ENCODE measurements around the gene NABP2.
A peak's percentile ranks its signal among the peaks of the same experiment; 100 is the strongest.
"Not testable (repeated sequence)": the region's sequence is repeated elsewhere in the genome, so short reads cannot be mapped to it uniquely, and the experiment has no call there.

Gene NABP2

DNA sequence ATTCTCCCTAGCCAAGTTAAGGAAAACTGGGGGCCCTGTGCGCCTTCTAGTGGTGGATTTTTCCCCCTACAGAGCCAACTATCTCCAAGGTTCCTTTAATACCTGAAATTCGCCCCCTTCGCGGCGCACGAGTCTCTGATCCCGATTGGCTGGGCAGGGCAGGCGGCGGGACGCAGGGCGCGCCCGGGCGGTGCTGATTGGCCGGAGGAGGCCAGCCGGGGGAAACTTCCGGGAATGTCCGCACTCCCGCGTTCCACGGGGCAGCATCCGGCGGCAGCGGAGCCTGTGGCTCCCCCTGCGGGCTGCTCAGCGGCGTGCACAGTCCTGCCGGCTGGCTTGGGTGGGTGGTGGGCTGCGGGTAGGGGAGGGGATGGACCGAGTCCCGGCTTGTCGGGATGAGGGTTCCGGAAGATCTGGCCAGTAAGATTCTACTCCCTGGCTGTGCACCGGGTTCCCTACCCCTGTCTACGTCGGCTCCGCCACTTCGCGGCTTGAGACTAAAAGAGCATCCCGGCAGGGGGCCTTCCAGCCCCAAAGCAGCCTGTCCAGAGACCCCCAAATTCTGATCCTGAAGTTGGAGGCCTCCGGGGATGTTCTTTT is at the start of gene NABP2:
Gene NABP2 (plus strand): TSS at position 241 of the 600 bp plus-strand sequence. CDS start 515 bp downstream, outside the sequence.
- DNase-seq = peak; percentile 96

- DNase-seq = no peak
Observed at GRCh38 chr12:56178347-56178746, 45.8 kb upstream of the NABP2 start.

GRCh38 chr12:56186957-56187356 is 37.2 kb upstream of the NABP2 start:
- no peak for DNase-seq

DNA sequence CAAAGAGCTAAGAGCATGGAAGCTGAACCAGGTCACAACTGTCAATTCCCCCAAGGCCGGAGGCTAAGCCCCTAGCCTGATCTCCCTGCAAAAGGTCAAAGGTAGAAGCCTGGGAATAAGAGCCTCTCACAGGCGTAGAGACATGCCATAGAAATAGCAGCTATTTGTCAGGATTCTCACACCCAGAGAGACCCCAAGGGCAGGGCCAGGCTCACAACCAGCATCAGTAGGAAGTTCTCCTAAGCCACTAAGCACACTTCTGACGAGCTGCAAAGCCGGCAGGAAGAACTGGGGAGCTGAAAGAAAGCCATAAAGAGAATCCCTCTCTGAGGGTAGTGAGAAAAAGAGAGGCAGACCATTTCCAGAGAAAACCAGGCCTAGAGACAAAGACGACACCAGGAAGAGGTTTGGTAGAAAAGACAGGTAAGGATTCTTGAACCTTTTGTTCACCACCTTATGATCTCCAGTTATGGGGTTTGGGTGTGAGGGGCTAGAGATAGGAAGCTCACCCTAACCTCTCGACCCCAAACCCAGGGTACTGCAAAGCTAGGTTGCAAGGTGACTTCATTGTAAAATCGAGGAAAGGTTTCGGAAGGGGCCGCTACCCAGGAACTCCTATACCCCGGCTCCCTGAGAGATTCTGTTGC is 35.9 kb upstream of the NABP2 start:
- no peak for DNase-seq

- no peak for DNase-seq
Observed at GRCh38 chr12:56188778-56189098, 35.4 kb upstream of the NABP2 start.

DNA sequence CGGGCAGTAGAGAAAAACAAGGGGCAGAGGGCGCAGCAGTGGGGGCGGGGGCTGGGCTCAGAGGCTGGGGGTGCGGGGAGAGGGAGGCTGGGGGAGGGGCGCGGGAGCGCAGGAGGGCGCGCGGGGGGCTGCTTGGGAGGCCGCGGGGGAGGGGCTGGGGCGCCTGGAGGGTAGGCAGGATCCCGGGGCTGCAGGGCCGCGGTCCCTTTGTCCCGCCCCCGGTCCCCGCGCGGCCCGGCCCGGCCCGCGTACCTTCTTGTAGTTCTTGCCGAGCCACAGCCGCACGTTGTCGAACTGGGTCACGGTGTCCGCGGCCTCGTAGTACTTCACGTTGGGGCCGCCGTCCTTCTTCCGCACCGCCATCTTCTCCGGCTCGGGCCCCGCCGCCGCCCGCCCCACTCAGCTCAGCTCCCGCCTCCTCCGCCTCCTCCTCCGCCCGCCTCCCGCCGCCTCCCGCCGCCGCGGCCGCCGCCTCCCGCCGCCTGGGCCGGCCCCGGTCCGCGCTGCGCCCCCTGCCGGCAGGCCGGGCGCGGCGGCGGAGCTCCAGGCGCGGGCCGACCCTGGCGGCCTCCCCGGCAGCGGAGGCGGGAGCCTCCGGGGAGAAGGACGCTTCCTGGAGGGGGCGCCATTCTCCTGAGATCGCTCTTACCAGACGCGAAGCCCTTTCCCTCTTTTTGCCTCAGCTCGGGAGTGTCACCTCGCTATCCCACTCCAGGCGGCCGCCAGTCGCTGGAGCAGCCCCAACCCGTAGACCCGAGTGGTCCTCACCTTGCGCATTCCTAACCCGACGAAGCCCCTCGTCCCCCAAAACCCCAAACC is 34.8 kb upstream of the NABP2 start, which contains the start of gene SMARCC2:
Gene SMARCC2 (minus strand): TSS at position 385 of the 819 bp plus-strand sequence. CDS start 22 bp downstream, at position 363.
- DNase-seq = peak; percentile 83

DNA sequence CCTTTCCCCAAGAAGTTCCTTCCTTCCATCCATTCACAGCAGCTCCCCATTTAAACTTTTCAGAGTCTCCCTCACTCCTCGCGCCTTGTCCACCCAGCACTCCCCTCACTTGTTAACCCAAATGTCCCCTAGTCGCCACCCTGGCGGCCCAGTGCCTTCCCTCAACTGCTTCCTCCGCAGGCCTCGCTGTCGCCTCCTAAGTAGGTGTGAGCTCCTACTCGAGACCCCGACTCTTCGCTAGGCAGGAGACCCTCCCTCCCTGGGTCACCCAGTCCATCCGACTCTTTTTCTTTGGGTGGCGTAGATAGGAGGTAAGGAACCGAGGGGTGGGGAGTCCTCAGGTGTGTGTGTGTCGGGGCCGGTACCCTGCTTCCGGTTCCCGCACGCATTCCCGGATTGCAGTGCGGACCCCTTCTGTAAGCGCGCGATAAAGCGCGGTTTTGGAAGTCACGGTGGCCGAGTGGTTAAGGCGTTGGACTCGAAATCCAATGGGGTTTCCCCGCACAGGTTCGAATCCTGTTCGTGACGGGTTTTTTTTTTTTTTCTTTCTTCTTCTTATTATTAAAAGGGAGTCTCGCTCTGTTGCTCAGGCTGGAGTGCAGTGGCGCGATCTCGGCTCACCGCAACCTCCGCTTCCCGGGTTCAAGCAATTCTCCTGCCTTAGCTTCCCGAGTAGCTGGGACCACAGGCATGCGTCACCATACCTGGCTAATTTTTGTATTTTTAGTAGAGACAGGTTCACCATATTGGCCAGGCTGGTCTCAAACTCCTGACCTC is 34.0 kb upstream of the NABP2 start:
- DNase-seq = peak; percentile 68

DNA sequence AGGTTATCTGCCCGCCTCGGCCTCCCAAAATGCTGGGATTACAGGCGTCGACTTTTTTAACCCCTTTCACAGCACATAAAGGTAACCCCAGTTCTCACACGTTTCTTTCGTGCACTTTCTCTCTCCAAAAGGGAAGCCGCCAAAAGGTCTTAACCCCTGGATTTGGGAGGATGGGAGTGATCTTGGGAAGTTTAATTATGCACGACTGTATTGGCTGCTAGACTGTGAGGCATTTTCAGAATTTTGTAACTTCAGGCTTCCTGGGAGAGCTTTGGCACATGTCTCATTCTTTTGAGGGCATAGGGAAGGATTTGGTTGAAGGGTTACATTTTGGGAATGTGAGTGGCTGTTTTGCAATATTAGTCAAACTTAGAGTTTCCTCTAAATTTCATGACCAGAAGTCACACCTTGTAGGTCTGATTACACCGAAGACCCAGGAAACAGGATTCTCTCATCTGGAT is 33.4 kb upstream of the NABP2 start:
- no peak for DNase-seq

DNA sequence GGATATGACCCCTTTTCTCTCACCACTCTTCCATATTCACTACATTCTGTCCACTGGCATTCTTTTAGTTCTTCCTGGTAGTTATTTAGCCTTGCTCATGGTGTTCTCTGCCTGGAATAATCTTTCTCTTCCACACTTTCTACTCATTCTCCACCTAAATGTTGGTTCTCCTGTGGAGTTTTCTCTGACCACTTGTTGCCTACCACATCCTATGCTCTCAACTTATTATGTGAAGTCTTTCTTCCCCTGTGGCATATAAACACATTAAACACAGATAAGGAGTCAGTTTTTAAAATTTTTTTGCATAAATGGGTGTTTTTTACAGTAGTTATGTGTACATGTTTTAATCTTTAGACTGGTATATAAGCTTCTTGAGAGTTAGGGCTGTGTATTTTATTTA is 31.6 kb upstream of the NABP2 start:
- DNase-seq = no peak

DNA sequence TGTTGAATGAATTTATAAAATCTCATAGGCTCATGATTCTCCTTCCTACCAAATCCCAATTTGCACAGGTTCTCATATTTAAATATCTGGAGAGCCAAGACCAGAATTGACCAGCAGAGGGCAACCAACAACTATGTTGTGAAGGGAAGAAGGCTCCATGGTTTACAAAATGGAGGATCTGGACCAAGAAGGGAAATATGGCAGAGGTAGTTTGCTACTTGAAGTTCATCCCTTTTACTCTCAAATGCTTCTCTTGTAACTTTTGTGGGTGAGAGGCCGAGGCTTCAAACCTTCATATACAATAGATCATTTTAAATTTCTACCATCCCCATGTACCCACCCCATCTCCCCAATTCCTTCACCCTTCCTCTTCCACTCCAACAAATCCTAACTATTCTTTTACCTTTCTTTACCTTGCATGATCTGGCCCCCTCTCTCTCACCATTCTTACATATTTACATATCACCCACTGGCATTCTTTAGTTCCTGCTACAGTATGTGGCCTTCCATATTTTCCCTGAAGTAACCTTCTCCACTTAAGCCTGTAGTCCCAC is 31.0 kb upstream of the NABP2 start:
- DNase-seq = peak; percentile 67

- DNase-seq = not testable (repeated sequence)
Observed at GRCh38 chr12:56196818-56197550, 27.2 kb upstream of the NABP2 start.

DNA sequence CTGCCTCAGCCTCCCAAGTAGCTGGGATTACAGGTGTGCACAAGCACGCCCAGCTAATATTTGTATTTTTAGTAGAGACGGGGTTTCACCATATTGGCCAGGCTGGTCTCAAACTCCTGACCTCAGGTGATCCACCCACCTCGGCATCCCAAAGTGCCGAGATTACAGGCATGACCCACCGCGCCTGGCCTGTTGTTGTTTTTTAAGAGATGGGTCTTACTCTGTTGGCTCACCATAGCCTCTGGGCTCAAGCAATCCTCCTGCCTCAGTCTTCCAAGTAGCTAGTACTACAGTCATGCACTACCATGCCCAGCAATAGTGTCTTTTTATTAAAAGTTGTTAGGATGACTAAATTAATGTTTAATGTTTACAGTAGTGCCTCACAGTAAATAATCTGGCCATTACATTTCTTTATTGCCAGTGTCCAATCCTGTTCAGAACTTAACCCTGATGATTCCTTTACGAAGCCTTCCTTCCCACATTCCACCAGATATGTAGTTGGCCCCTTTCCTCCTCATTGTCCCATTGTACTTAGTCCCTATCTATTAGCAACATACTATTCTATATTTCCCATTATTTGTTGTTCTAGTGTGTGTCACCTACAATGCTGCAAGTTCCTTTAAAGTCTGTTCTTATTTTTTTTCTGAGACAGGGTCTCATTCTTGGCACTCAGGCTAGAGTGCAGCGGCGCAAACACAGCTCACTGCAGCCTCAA is 26.1 kb upstream of the NABP2 start:
- no peak for DNase-seq

DNA sequence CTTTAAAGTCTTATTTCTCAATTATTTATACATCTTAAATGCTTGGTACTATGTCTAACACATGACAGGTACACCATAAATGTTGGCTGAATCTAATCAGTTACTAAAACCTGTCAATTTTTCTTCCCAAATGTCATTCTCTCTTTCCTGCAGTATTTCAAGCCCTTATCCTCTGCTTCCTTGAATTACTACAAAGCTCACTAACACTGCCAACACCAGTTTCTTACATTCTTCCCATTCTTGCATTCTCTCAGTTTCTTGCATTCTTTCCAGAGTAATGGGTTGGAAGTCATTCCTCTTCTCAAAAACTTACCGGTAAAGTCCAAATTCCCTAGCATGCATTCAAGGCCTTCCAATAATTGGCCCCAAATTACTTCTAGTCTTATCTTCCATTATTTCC is 25.3 kb upstream of the NABP2 start:
- DNase-seq = no peak

DNA sequence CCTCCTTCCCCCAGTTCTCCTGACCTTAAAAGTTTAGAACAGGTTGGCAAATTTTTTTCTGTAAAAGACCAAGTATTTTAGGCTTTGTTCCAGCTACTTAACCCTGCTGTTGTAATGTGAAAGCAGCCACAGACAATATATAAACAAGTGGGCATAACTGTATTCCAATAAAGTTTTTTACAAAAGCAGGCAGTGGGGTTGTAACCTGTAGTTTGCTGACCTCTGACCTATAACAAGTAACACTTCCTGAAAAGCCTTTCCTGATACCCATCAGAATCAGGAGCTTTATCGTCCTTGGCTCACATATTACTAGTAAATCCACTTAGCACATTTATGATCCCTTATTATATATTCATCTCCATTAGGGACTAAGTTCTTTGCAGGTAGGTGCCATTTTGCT is 21.8 kb upstream of the NABP2 start:
- DNase-seq = no peak

DNA sequence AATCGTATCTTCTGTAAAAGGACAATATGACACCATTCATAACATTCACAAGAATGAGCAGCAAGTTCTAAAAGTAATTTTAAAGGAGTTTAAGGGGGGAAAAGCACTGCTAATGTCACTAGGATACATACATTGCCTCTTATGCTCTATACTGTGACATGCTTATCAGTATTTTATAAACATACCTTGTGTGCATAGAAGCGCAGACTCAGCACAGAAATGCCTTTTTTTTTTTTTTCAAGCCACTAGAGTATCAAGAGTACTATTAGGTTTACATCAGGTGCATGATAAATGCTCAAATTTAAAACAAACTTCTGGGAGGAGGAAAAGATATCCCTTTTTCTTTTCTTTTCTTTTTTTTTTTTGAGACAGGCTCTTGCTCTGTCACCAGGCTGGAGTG is 21.3 kb upstream of the NABP2 start:
- DNase-seq = no peak

DNA sequence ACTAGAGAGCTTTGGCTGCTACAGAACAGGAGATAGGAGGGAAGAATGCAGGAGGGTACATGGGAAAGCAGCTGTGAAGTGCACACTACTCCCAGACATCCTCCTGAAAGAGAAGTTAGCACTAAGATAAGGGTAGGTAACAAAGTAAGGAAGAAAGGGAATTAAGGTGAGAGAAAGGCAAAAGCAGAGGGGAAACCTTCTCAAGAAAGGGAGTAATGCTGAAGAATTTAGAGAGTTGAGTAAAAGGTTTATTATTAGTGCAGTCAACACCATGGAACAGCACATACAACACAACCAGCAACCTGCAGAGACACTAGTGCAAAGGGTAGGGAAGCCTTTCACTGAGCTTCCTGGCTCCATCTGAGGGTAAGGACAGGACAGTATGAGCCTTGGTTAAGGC is 19.9 kb upstream of the NABP2 start:
- no peak for DNase-seq

DNA sequence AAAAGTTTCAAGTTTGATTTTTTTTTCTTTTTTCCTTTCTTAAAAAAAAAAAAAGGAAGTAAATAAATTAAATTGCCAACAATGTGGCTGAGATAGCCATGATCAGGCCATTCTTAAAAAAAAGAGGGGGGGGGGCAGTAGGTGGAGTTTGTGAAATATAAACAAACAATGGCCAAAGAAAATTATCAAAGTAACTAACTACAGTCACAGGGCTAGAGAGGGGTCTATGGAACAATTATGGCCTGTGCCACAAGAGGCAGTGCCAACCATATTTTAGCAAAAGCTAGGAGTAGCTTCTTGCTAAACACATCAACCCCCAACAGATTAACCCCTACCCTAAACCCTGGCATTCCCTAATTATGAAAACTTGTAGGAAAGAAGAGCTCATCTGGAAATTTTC is 18.7 kb upstream of the NABP2 start:
- no peak for DNase-seq

- DNase-seq = peak; percentile 4
Observed at GRCh38 chr12:56206452-56207166, 17.5 kb upstream of the NABP2 start.

DNA sequence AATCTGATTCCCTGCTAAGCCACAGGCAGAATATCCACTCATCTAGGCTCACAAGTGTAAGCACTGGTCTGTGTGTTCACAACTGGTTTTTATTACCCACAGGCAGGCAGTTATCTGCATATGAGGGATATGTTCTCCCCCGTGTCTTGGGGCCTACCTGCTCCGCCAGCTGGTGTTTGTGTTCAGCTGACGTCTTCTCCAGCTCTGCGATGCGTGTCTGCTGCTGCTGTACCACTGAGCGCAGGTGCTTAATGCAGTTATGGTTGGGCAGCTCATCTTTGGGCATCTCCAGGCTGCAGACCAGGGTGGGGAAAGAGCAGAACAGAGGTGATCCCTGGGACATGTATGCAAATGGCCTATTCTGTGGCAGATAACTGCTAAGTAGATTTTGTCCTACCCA is 16.1 kb upstream of the NABP2 start:
- DNase-seq = no peak

DNA sequence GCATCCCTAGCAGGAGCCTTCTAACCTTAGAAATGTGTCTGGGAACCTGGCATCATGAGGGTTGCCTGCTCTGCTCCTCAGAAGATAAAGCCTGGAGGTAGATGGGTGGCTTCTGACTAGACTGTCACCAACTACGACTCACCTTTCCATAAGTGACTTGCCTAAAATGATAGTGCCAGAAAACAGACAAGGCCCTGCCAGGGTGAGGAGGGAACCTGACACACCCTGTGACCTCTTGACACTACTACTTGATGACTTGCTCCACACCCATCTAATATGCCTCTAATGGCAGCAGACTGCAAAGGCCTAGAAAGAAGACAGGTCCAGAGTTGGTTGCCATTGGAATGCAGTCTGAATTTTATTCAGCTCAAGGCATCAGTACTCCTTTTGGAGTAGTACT is 11.8 kb upstream of the NABP2 start:
- DNase-seq = no peak

GRCh38 chr12:56213878-56214277 is 10.3 kb upstream of the NABP2 start:
- DNase-seq = no peak

Measured in GDM1 (cell line).